Stomach smooth muscle (tissue), 2 donors: ENCODE measurements around the gene PRRC2B.

Experiments used
- H3K27ac ChIP-seq: one replicate; pipeline ENCODE4 v1.7.0; 2013; ENCODE audit warnings: mild to moderate bottlenecking, low read length, inconsistent platforms
- H3K27me3 ChIP-seq, 2 donors: one replicate each; pipeline ENCODE4 v1.7.0; 2013; ENCODE audit warnings: low read length in 2 of 2; ENCODE audit not compliant: insufficient read depth in 2 of 2, control insufficient read depth in 1 of 2
- H3K36me3 ChIP-seq, 2 donors: one replicate each; pipeline ENCODE4 v1.7.0; 2013; ENCODE audit warnings: low read length in 2 of 2; ENCODE audit not compliant: control insufficient read depth in 2 of 2, insufficient read depth in 2 of 2
- H3K4me1 ChIP-seq: one replicate; pipeline ENCODE4 v1.7.0; 2013; ENCODE audit warnings: low read length; ENCODE audit not compliant: control insufficient read depth, insufficient read depth
- H3K4me3 ChIP-seq, 2 donors: one replicate each; pipeline ENCODE4 v1.7.0; 2013; ENCODE audit warnings: low read length in 2 of 2
- H3K9ac ChIP-seq, 2 donors: one replicate each; pipeline ENCODE4 v1.7.0; 2013; ENCODE audit warnings: low read length in 2 of 2, mild to moderate bottlenecking in 1 of 2
- H3K9me3 ChIP-seq, 2 donors: one replicate each; pipeline ENCODE4 v1.7.0; 2013; ENCODE audit warnings: low read length in 2 of 2; ENCODE audit not compliant: control insufficient read depth in 2 of 2
- donor health status: healthy.
- donor health status: Pancreatic carcinoma.

PRRC2B gene

DNA sequence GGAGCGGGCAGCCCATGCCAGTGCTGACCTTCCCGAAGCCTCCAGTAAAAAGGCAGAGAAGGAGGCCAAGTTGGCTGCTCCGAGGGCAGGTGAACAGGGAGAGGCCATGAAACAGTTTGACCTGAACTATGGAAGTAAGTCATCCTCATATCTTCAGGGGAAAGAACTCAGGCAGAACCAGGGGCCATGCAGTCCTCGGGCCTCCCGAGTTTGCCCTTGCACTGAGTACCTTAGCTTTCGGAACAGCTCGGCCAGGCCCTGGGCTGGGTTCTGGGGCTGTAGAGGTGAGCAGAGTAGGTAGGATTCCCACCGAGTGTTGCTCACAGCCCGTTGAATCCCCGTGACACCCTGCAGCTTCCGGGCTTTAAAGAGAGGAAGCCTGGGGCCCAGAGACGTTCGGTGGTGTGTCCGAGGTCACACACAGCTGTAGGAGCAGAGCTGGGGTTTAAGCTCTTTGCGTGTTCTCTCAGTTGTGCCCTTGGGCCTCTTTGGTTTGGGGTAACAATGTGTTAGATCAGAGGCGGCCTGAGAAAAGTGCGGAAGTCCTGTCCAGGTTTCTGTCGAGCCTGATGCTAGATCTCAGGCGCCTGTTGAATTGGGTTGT, 84.0 kb downstream of the PRRC2B start:
- Histone ChIP-seq H3K36me3 (peaks cover 73 to 84% of the 10 kb centered on the region in 2 donors), H3K4me3 (no peak overlapping the region), H3K27me3 (no peaks in the 10 kb centered on the region), H3K27ac (no peak overlapping the region), H3K9ac (no peak overlapping the region), H3K4me1 (peaks cover 6% of the 10 kb centered on the region), H3K9me3 (no peaks in the 10 kb centered on the region)

GRCh38 chr9:131478421-131478868, 84.6 kb downstream of the PRRC2B start:
- Histone ChIP-seq H3K9me3 (no peaks in the 10 kb centered on the region), H3K9ac (no peak overlapping the region), H3K36me3 (peaks cover 73 to 84% of the 10 kb centered on the region in 2 donors), H3K27ac (no peak overlapping the region), H3K4me1 (peaks cover 11% of the 10 kb centered on the region), H3K4me3 (no peak overlapping the region), H3K27me3 (no peaks in the 10 kb centered on the region)

- H3K27ac ChIP-seq, result no peak overlapping the region
- H3K36me3 ChIP-seq, result peaks cover 71 to 84% of the 10 kb centered on the region in 2 donors
- H3K9me3 ChIP-seq, result no peaks in the 10 kb centered on the region
- no peak overlapping the region for H3K9ac ChIP-seq
- H3K27me3 ChIP-seq, result no peaks in the 10 kb centered on the region
- peaks cover 15% of the 10 kb centered on the region for H3K4me1 ChIP-seq
- no peak overlapping the region for H3K4me3 ChIP-seq
Measured at GRCh38 chr9:131478911-131479310, 85.0 kb downstream of the PRRC2B start.

DNA sequence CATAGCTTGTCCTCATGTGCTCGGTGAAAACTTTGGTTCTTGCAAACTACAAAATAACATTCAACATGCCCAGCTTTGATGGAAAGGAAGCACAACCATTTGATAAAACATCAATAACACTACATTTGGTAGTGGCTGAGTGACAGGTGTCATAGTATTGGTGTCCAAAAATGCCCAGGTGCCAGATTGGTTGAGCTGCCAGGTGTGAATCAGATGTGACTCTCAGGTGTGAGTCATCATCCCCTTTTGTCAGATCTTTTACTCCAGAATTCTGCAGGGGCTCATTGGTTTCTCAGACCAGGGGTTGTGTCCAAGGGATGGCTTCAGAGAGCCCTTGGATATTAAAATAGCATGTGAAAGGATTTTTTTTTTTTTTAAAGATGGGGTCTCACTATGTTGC, 86.4 kb downstream of the PRRC2B start:
- Histone ChIP-seq H3K36me3 (peaks cover 70 to 84% of the 10 kb centered on the region in 2 donors), H3K9ac (no peak overlapping the region), H3K4me3 (no peak overlapping the region), H3K27me3 (no peaks in the 10 kb centered on the region), H3K9me3 (no peaks in the 10 kb centered on the region), H3K4me1 (peaks cover 21% of the 10 kb centered on the region), H3K27ac (no peak overlapping the region)

- Histone ChIP-seq H3K27me3 (no peaks in the 10 kb centered on the region), H3K4me1 (peaks cover 21% of the 10 kb centered on the region), H3K9me3 (no peaks in the 10 kb centered on the region), H3K27ac (peak overlapping the region; percentile 90), H3K9ac (no peak overlapping the region), H3K36me3 (peaks cover 73 to 86% of the 10 kb centered on the region in 2 donors), H3K4me3 (no peak overlapping the region)
Measured at GRCh38 chr9:131481441-131482342, 87.8 kb downstream of the PRRC2B start.

GRCh38 chr9:131482343-131483006, 88.6 kb downstream of the PRRC2B start:
- Histone ChIP-seq H3K9me3 (no peaks in the 10 kb centered on the region), H3K36me3 (peaks cover 73 to 85% of the 10 kb centered on the region in 2 donors), H3K27ac (peak overlapping the region; percentile 90), H3K27me3 (no peaks in the 10 kb centered on the region), H3K4me1 (peaks cover 21% of the 10 kb centered on the region), H3K4me3 (no peak overlapping the region), H3K9ac (no peak overlapping the region)

GRCh38 chr9:131483319-131484050, 89.6 kb downstream of the PRRC2B start:
- Histone ChIP-seq H3K27ac (peak overlapping the region; percentile 90), H3K9me3 (no peaks in the 10 kb centered on the region), H3K9ac (peak overlapping the region in 1 of 2 donors; percentile 51), H3K4me3 (peak overlapping the region in 1 of 2 donors; percentile 8), H3K36me3 (peaks cover 76 to 86% of the 10 kb centered on the region in 2 donors), H3K27me3 (no peaks in the 10 kb centered on the region), H3K4me1 (peaks cover 21% of the 10 kb centered on the region)

DNA sequence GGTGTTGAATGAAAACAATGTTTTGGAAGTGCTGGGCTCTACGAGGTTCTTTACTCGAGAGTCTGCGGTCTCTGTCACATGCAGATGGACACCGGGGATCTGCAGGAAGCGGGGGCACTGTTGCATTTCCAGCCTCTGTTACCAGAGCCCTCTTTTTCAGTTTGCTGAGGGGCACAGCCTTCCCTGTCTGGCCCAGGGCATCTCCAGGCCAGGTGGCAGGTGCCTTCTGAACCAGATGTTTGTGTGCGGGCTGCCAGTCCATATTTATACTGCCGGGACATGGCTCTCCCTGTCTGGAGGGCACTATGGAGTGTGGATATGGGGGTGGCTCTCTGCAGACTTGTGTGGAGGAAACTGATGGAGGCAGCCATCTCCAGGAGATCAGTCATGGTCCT, 90.2 kb downstream of the PRRC2B start:
- Histone ChIP-seq H3K4me1 (peaks cover 21% of the 10 kb centered on the region), H3K9me3 (no peaks in the 10 kb centered on the region), H3K27me3 (no peaks in the 10 kb centered on the region), H3K36me3 (peaks cover 75 to 85% of the 10 kb centered on the region in 2 donors), H3K4me3 (no peak overlapping the region), H3K9ac (no peak overlapping the region), H3K27ac (peak overlapping the region; percentile 90)

DNA sequence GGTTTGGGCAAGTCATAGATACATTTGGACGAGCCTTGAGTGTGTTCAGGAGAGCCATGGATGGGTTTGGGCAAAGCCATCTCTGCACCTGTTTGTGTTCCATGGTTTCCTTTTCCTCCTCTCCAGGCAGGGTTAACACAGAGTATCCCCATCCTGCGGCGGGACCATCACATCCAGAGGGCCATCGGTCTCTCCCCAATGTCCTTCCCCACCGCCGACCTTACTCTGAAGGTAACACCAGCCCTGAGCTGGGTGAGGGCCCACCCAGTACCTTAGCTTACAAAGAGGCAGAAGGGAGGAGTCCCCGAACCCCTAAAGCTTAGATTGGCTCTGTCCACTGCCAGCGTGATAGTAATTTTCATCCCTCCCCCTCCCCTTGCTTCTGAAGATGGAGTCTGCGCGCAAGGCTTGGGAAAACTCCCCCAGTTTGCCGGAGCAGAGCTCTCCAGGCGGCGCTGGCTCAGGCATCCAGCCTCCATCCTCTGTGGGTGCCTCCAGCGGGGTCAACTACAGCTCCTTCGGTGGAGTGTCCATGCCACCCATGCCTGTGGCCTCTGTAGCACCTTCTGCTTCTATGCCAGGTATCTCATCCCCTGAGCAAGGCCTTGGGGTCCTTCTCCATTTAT, 90.8 kb downstream of the PRRC2B start:
- no peaks in the 10 kb centered on the region for H3K9me3 ChIP-seq
- H3K4me3 ChIP-seq, result no peak overlapping the region
- peaks cover 21% of the 10 kb centered on the region for H3K4me1 ChIP-seq
- peaks cover 72 to 84% of the 10 kb centered on the region in 2 donors for H3K36me3 ChIP-seq
- no peak overlapping the region for H3K9ac ChIP-seq
- peak overlapping the region; percentile 90 for H3K27ac ChIP-seq
- H3K27me3 ChIP-seq, result no peaks in the 10 kb centered on the region

- H3K27ac ChIP-seq, result no peak overlapping the region
- H3K36me3 ChIP-seq, result peaks cover 72 to 84% of the 10 kb centered on the region in 2 donors
- H3K27me3 ChIP-seq, result no peaks in the 10 kb centered on the region
- H3K4me1 ChIP-seq, result peaks cover 21% of the 10 kb centered on the region
- H3K9me3 ChIP-seq, result no peaks in the 10 kb centered on the region
- H3K4me3 ChIP-seq, result no peak overlapping the region
- no peak overlapping the region for H3K9ac ChIP-seq
Measured at GRCh38 chr9:131485206-131485605, 91.3 kb downstream of the PRRC2B start.
